ENCODE data around the gene HHAT.

HHAT gene

DNA sequence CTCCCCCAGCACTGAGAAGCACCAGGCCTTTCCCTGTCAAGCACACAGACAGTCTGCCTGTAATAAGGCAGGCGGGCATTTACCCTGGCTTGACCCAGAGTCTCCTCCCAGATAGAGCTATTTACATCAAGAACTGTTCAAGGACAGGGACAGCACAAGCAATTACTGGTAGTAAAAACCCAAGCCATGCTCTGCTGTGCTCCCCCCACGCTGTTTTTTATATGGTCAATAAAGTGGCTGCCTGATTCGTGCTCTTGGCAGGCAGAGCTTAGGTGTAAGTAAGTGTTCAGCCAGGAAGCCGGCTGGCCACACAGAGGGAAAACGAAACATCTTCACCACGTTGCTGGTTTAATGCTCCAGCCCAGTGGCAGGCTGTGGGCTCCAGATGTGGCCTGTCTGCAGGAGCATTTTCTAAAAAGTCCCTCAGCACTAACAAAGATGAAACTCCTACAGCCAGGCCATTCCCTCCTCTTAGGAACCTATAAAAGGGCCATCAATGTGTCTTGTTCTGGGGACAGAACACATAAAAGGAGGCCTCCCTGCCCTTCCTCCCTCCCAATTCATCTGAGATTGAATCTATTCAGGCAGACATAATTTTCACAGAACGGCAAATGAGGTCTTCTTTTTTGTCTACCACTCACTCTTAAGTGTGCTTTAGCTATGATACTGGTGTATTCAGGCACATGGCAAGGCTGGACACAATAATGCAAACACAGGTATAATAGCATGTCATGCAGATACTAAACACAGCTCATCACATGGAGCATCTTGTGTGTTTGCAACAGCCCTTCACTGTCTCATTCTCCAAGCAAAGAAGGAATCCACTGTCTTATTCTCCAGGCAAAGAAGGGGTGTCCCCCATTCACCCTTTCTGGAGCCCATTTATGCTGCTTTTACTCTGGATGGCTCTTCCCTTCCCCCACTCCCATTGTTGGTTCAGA lies 378.9 kb downstream of the HHAT start:
- DNase-seq = no peak
- TF ChIP-seq POLR2A (IDR thresholded peaks at IDR 0.05; ENCODE audit: low read length) (no peak), GATA1 (IDR thresholded peaks at IDR 0.05; ENCODE audit: low read depth, low read length) (no peak)

DNA sequence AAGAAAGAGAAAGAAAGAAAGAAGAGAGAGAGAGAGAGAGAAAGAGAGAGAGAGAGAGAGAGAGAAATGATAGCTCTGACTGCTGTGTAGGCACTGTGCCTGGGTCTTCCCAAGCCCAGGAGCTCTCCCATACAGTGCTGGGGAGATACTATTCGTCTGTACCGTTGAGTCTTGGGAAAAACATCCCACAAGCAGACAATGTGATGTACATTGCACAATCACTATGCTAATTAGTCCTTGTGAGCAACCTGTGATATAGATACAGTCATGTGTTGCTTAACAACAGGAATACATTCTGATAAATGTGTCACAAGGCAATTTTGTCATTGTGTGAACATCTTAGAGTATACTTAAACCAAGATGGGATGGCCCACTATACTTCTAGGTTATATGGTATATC lies 381.0 kb downstream of the HHAT start:
- TF ChIP-seq GATA1 (IDR thresholded peaks at IDR 0.05; ENCODE audit: low read depth, low read length) (no peak), POLR2A (IDR thresholded peaks at IDR 0.05; ENCODE audit: low read length) (no peak)
- no peak for DNase-seq

DNA sequence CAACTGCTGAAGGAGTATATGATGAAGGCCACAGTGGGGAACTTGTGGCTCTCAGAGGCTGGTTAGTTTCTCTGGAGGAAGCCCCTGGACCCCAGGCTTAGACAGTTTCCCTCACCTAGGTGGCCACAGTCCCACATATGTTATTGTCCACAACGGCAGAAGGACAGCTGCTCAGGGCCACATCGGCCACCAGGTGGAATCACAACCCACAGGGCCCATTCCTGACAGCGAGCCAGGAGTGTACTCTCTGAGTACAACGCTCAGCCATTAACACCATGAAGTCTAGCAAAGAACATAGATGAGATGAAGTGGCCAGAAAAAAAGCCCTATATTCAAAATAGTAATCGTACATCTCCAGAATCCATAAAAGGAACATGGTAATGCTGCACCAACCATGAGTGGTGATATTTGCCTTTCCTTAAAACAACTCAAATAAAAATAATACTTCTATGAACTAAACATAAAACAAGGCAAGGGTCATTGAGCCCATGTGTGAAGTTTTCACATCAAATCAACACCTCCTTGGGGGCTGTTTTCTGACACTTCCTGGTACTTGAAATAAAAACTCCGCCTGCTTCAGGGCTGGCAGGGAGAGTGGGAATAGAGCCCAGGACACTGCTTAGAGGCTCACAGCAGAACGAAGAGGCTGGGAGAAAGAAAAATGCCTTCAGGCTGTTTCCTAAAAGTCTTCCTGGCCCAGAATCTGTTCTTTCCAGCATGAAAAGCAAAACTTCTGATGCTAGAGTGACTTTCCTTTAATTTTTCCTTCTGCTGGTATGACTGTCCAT lies 383.3 kb downstream of the HHAT start:
- no peak for DNase-seq
- TF ChIP-seq GATA1 (IDR thresholded peaks at IDR 0.05; ENCODE audit: low read depth, low read length) = no peak
- no peak for TF ChIP-seq POLR2A (IDR thresholded peaks at IDR 0.05; ENCODE audit: low read length)

DNA sequence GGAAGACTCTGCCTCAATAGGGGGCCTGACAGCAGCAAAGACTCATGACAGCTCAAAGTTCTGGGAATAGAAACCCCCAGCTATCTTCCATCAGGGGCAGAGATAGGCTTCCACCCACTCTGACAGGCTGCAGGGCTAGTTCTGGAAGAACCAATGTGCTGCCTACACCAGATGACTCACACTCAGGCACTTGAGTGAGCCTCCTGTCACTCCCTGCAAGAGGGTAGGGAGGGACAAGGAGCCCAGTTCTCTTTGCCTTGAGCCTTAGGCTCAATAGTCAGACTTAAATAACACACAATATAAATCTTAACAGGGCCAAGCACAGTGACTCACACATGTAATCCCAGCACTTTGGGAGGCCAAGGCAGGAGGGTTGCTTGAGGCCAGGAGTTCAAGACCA lies 386.4 kb downstream of the HHAT start:
- TF ChIP-seq POLR2A (IDR thresholded peaks at IDR 0.05; ENCODE audit: low read length) (no peak), GATA1 (IDR thresholded peaks at IDR 0.05; ENCODE audit: low read depth, low read length) (no peak)
- DNase-seq = no peak

DNA sequence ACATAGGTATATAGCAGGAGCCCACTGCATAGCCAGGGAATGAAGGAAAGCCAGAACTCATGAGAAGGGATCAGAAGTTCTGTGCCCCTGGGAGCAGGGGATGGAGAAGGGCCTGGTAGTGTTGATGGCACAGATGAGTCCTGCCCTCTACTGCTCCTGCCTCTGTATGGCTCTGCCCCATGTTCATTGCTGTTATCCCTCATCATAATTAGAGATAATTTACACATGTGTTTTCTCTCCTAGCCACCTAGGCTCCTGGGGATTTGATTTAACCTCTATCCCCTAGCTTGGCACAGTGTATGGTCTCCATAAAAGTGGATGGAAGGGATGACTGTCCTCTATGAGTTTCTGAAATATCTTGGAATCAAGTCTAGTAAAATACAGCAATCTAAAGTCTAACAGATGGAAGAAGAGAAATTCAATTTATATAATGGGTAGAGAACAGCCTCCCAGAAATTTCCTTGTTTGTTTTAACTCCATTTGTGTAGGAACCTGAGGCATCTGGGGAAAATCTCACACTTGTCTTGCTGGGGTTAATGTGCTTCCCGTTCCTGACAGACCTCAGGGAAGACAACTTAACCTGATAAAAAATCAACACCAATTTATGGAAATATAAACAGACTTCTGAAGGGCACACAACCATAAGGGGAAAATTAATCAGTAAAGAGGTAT lies 393.8 kb downstream of the HHAT start:
- DNase-seq = no peak
- no peak for TF ChIP-seq POLR2A (IDR thresholded peaks at IDR 0.05; ENCODE audit: low read length)
- TF ChIP-seq GATA1 (IDR thresholded peaks at IDR 0.05; ENCODE audit: low read depth, low read length) = no peak

DNA sequence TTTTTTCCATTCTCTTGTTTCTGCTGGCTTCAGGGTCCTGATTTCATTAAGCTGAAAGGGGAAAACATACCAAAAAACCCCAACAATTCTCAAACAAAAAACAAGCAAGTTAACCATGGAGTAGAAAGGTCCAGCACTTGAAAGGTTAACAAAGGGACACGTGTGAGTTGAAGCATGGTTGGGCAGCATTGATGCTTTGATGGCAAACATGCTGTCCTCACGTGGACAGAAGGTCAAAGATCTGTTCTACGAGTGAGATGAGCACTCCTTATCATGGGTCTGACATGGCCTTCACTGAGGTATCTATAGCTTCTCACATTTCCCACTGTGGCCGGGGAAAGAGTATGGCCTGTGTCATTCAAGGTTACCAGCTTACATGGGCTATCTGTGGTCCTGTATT lies 394.9 kb downstream of the HHAT start:
- TF ChIP-seq GATA1 (IDR thresholded peaks at IDR 0.05; ENCODE audit: low read depth, low read length) (no peak), POLR2A (IDR thresholded peaks at IDR 0.05; ENCODE audit: low read length) (no peak)
- no peak for DNase-seq

DNA sequence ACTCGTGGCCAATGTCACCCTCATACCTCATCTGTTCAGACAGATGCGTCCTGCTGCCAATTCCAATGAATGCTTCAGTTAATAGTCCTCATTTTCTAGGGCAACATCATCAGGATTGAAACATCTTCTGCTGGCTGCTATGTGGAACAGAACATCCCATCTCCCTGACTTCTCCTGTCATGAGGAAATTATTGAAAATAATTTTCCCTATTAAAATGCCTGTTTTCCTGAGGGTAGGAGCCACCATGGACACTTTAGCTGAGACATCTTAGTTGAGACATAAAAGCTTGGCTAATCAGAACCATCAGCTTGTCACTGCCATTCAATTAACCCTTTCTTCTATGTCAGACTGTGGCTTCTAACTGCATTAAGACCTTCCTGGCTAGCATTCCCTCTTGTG lies 396.1 kb downstream of the HHAT start:
- no peak for DNase-seq
- TF ChIP-seq GATA1 (IDR thresholded peaks at IDR 0.05; ENCODE audit: low read depth, low read length) = no peak
- TF ChIP-seq POLR2A (IDR thresholded peaks at IDR 0.05; ENCODE audit: low read length) = no peak
